K562 (cell line): ENCODE data around the gene DOK1. TPM values are rescaled to one million over a fixed set of nuclear protein-coding genes. Genes with fewer than 3 reads are reported as not detected.

Experiments
- DNMT1 ChIP-seq: fragments of 450-650 bp; IDR thresholded peaks from 2 replicates; pipeline ENCODE4 v1.6.1; 2016; ENCODE audit warnings: antibody characterized with exemption, mild to moderate bottlenecking
- E2F3 ChIP-seq: fragments of 250-450 bp; sonication (Bioruptor Pico); IDR thresholded peaks from 2 replicates; pipeline ENCODE4 v1.4.0; 2020; ENCODE audit warnings: mild to moderate bottlenecking
- ERF ChIP-seq: fragments of 450-650 bp; formaldehyde crosslinking; IDR thresholded peaks from 2 replicates; pipeline ENCODE4 v1.4.0; 2020; ENCODE audit warnings: mild to moderate bottlenecking, mixed read lengths
- FOSL1 ChIP-seq: fragments of 200-800 bp; sonication (Bioruptor generic); conservative IDR thresholded peaks from 2 replicates; pipeline ENCODE4 v1.6.1; 2016; ENCODE audit warnings: missing genetic modification characterization, missing compliant biosample characterization
- GTF2A2 ChIP-seq: IDR thresholded peaks from 2 replicates; pipeline ENCODE4 v1.6.1; 2016; ENCODE audit warnings: mild to moderate bottlenecking, missing genetic modification characterization, missing compliant biosample characterization
- HMGN3 ChIP-seq: IDR thresholded peaks from 2 replicates; pipeline ENCODE4 v1.6.1; 2011; ENCODE audit warnings: borderline replicate concordance, low read depth, mild to moderate bottlenecking, mixed read lengths, low read length; ENCODE audit not compliant: insufficient read length; ENCODE audit errors: extremely low read depth
- MAFK ChIP-seq: IDR thresholded peaks from 2 replicates; pipeline ENCODE4 v1.6.1; 2011; ENCODE audit warnings: low read length, improper control_type of control experiment
- MAZ ChIP-seq, 2 experiments: fragments of 450-650 bp in 1 of 2; sonication (generic) in 1 of 2; formaldehyde crosslinking; IDR thresholded peaks in 1 of 2; conservative IDR thresholded peaks in 1 of 2; 2 replicates each; pipeline versions ENCODE4 v1.4.0 to v1.5.0; 2020; ENCODE audit warnings: mild to moderate bottlenecking in 1 of 2, missing genetic modification reagents in 1 of 2
- MEF2A ChIP-seq: IDR thresholded peaks from 2 replicates; pipeline ENCODE4 v1.6.1; 2011; ENCODE audit warnings: low read depth, mild to moderate bottlenecking, low read length, moderate library complexity; ENCODE audit not compliant: control insufficient read depth
- MTA2 ChIP-seq: fragments of 450-650 bp; IDR thresholded peaks from 2 replicates; pipeline ENCODE4 v1.6.1; 2016; ENCODE audit warnings: low read depth
- MTF1 ChIP-seq: fragments of 250-450 bp; sonication (Bioruptor Pico); IDR thresholded peaks from 2 replicates; pipeline ENCODE4 v1.9.0; 2021; ENCODE audit warnings: moderate library complexity, mild to moderate bottlenecking, inconsistent platforms, borderline replicate concordance
- PBX2 ChIP-seq, 2 experiments: IDR thresholded peaks in 1 of 2; conservative IDR thresholded peaks in 1 of 2; 2 replicates each; pipeline ENCODE4 v1.6.1; 2016; ENCODE audit warnings: low read depth in 2 of 2, mild to moderate bottlenecking in 1 of 2, missing compliant biosample characterization in 1 of 2, missing genetic modification characterization in 1 of 2, moderate library complexity in 1 of 2
- PCBP1 ChIP-seq: fragments of 200-400 bp; formaldehyde crosslinking; IDR thresholded peaks from 2 replicates; pipeline ENCODE4 v1.6.1; 2018; ENCODE audit warnings: mild to moderate bottlenecking, low read depth, low read length; ENCODE audit not compliant: poor library complexity, severe bottlenecking
- PURB ChIP-seq: sonication (generic); formaldehyde crosslinking; IDR thresholded peaks from 2 replicates; pipeline ENCODE4 v1.9.0; 2021; ENCODE audit warnings: low read depth, mild to moderate bottlenecking, missing genetic modification reagents
- RBM34 ChIP-seq: fragments of 200-400 bp; formaldehyde crosslinking; IDR thresholded peaks from 2 replicates; pipeline ENCODE4 v1.6.1; 2018; ENCODE audit warnings: low read length, borderline replicate concordance; ENCODE audit not compliant: insufficient read depth
- RFX5 ChIP-seq: IDR thresholded peaks from 2 replicates; pipeline ENCODE4 v1.6.1; 2011; ENCODE audit warnings: low read depth, mild to moderate bottlenecking, improper control_type of control experiment, low read length
- SMARCC2 ChIP-seq: fragments of 450-650 bp; IDR thresholded peaks from 2 replicates; pipeline ENCODE4 v1.6.1; 2017; ENCODE audit warnings: antibody characterized with exemption, moderate library complexity, mild to moderate bottlenecking, low read depth
- SRSF7 ChIP-seq: fragments of 200-400 bp; formaldehyde crosslinking; optimal IDR thresholded peaks from 2 replicates; pipeline ENCODE3; 2017; ENCODE audit warnings: mild to moderate bottlenecking, low read depth, low read length
- TCF7L2 ChIP-seq: fragments of 150-350 bp; IDR thresholded peaks from 2 replicates; pipeline ENCODE4 v1.6.1; 2016; ENCODE audit warnings: low read depth, mild to moderate bottlenecking, low read length, moderate library complexity
- USF1 ChIP-seq: sonication (generic); formaldehyde crosslinking; IDR thresholded peaks from 2 replicates; pipeline ENCODE4 v1.9.0; 2022; ENCODE audit warnings: mild to moderate bottlenecking, missing genetic modification reagents
- ZFP91 ChIP-seq: sonication (generic); formaldehyde crosslinking; IDR thresholded peaks from 2 replicates; pipeline ENCODE4 v1.8.0; 2022; ENCODE audit warnings: mild to moderate bottlenecking, missing genetic modification reagents
- ZNF146 ChIP-seq: IDR thresholded peaks from one replicate; pipeline ENCODE4 v1.6.1; 2018; ENCODE audit warnings: missing compliant biosample characterization; ENCODE audit not compliant: unreplicated experiment
- ZNF274 ChIP-seq: IDR thresholded peaks from 2 replicates; pipeline ENCODE4 v1.6.1; 2011; ENCODE audit warnings: low read depth, mild to moderate bottlenecking, low read length, moderate library complexity, borderline replicate concordance
- polyA plus RNA-seq, 8 experiments: library from polyadenylated mRNA; depleted of rRNA in 4 of 8; stranded (reverse) in 5 of 8; unstranded in 3 of 8; fragments of >200 nt; fragmentation: Nextera tagmentation in 2 of 8; fragmentation: Illumina TruSeq in 1 of 8; extraction: Ambion mirVana in 2 of 8; extraction: Trizol in 1 of 8; gene quantifications; 2 replicates each; pipeline versions ENCODE4 v1.2.1 to v1.2.3, GENCODE V29; 2011 to 2014; ENCODE audit warnings: inconsistent platforms in 1 of 8, missing spikeins in 1 of 8
- total RNA-seq, 7 experiments: library from RNA; depleted of rRNA in 6 of 7; stranded (reverse); fragments of >200 nt in 6 of 7; fragmentation: Illumina TruSeq in 2 of 7; extraction: Trizol in 2 of 7; gene quantifications; 2 replicates each; pipeline versions ENCODE4 v1.2.1 to v1.2.3, GENCODE V29; 2011 to 2021; ENCODE audit warnings: low replicate concordance in 1 of 7

DOK1 gene
- total and polyA plus RNA-seq, 9 of the 15 experiments (the other 6 are each of a cell fraction or from before 2014, with no cell fraction given) = 0.59 to 36.4 (median 16.1) TPM

DNA sequence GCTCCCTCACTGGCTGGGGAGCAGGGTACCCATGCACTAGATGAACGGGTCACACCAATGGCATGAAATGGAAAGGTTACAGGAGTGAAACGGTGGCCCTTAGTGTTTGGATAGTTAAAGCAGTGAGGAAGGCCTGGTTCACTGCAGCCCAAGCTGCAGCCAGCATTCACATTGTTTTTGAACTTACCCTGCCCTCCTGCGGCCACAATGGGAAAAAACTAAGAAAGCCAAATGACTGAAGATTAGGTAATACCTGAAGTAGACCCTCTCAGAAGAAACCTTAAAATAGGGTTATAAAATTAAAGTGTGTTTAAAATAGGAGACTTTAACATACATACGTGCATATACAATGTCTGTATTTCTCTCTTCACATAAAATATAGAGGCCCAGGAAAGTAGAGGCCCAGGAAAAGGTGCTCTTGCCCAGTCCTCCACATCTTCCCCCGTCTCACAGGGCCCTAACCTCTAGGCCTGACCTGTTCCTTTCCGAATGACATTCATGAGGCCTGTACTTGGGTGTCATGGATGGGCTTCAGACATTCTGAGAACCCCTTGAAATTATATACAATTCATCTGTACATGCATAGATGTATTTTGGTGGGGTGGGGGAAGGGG is 33.3 kb downstream of the DOK1 start (continued):
- TF ChIP-seq PCBP1 (no peak), MTA2 (no peak), DNMT1 (no peak), FOSL1 (tag) (no peak), GTF2A2 (tag) (no peak), PURB (CRISPR knock-in tag) (no peak), ZFP91 (CRISPR knock-in tag) (no peak), MTF1 (CRISPR knock-in tag) (no peak), SMARCC2 (no peak), PBX2 (CRISPR knock-in tag; IDR thresholded peaks at IDR 0.05; ENCODE audit: low read depth) (no peak), PBX2 (tag; conservative IDR thresholded peaks at IDR 0.05; ENCODE audit: low read depth) (no peak), MEF2A (no peak), MAZ (CRISPR knock-in tag; conservative IDR thresholded peaks at IDR 0.05 in 1 of 2, IDR thresholded peaks at IDR 0.05 in 1 of 2) (0 out of 4 replicates have a peak, but pooled peaks of 1 of the 2 experiments have one; percentile 14), ZNF146 (no peak), MAFK (0 out of 2 replicates have a peak, but pooled peaks have one; percentile 10), RFX5 (no peak), ERF (no peak), HMGN3 (no peak), E2F3 (CRISPR knock-in tag) (no peak), SRSF7 (no peak), USF1 (CRISPR knock-in tag) (no peak), TCF7L2 (no peak), ZNF274 (no peak), RBM34 (no peak)
